ENCODE data around the gene IL2RA.

DNA sequence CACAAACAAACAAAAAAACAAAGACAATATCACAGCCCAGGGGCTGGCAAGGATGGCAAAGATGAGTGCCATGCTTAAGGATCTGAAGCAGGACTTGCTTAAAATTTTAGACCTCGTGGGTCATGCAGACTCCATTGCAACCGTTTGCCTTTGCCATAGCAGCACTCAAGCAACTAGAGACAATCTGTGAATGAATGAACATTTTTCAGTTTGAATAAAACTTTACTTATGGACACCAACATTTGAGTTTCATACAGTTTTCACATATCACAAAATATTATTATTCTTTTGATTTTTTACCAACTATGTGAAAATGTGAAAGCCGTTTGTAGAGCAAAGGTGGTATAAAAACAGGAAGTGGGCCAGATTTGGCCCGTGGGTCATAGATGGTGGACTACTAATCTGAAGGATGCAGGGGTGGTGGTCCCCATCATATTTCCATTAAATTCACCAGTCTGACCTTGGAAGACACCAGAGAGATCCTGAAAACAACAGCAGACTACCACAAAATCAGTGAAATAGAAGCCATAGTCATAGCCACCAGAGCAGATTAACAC lies 18.3 kb upstream of the IL2RA start:
- TF ChIP-seq, protein P1, sequence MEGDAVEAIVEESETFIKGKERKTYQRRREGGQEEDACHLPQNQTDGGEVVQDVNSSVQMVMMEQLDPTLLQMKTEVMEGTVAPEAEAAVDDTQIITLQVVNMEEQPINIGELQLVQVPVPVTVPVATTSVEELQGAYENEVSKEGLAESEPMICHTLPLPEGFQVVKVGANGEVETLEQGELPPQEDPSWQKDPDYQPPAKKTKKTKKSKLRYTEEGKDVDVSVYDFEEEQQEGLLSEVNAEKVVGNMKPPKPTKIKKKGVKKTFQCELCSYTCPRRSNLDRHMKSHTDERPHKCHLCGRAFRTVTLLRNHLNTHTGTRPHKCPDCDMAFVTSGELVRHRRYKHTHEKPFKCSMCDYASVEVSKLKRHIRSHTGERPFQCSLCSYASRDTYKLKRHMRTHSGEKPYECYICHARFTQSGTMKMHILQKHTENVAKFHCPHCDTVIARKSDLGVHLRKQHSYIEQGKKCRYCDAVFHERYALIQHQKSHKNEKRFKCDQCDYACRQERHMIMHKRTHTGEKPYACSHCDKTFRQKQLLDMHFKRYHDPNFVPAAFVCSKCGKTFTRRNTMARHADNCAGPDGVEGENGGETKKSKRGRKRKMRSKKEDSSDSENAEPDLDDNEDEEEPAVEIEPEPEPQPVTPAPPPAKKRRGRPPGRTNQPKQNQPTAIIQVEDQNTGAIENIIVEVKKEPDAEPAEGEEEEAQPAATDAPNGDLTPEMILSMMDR (IDR thresholded peaks at IDR 0.05), result no peak
- no peak for TF ChIP-seq POLR2A (IDR thresholded peaks at IDR 0.05)
